ENCODE measurements around the gene WWOX.

DNA sequence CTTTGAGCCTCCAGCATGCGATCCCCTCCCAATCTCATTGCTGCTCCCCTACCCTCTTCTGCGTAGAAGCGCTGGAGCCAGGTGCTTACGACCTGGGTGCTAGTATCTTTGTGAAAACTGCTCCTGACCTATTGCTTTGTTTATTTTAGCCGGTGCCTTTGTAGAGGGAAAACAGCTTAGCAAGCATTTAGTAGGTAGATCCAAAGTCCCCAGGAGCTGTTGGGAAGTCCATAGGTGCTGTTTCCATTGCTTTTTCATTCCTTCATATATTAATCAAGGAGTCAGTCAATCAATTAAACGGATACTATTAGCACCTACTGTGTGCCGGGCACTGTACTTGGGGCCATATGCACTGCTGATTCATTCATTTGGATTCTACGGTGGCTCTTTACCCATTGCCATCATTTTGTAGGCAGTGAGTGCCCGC is 497.6 kb downstream of the WWOX start:
- TF ChIP-seq, protein P1, sequence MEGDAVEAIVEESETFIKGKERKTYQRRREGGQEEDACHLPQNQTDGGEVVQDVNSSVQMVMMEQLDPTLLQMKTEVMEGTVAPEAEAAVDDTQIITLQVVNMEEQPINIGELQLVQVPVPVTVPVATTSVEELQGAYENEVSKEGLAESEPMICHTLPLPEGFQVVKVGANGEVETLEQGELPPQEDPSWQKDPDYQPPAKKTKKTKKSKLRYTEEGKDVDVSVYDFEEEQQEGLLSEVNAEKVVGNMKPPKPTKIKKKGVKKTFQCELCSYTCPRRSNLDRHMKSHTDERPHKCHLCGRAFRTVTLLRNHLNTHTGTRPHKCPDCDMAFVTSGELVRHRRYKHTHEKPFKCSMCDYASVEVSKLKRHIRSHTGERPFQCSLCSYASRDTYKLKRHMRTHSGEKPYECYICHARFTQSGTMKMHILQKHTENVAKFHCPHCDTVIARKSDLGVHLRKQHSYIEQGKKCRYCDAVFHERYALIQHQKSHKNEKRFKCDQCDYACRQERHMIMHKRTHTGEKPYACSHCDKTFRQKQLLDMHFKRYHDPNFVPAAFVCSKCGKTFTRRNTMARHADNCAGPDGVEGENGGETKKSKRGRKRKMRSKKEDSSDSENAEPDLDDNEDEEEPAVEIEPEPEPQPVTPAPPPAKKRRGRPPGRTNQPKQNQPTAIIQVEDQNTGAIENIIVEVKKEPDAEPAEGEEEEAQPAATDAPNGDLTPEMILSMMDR (optimal IDR thresholded peaks at IDR 0.05 in 1 of 3, IDR thresholded peaks at IDR 0.05 in 1 of 3, conservative IDR thresholded peaks at IDR 0.05 in 1 of 3; ENCODE audit: extremely low read depth in 1 of 3, insufficient read depth in 2 of 3, low read length in 3 of 3): no peak
- TF ChIP-seq EZH2 (IDR thresholded peaks at IDR 0.05; ENCODE audit: low read length): no peak

Data from keratinocyte (primary cell).